Trophoblast cell (in vitro differentiated cells and primary cell): Measurements from ENCODE around the gene ARHGAP4.

ENCODE experiments used
- DNase-seq, 2 donors: peaks; one replicate each; pipeline ENCODE4 v3.0.0-alpha.2; 2016
- H2AFZ ChIP-seq: 2 replicates; pipeline ENCODE4 v1.6.1; 2013; ENCODE audit warnings: low read length, moderate library complexity, mild to moderate bottlenecking; ENCODE audit not compliant: insufficient read depth, poor library complexity
- H2AK5ac ChIP-seq: 2 replicates; pipeline ENCODE4 v1.6.1; 2013; ENCODE audit warnings: mild to moderate bottlenecking, low read length
- H2BK120ac ChIP-seq: 2 replicates; pipeline ENCODE4 v1.6.1; 2013; ENCODE audit warnings: low read length, mild to moderate bottlenecking, moderate library complexity; ENCODE audit not compliant: insufficient read depth, poor library complexity
- H2BK12ac ChIP-seq: 2 replicates; pipeline ENCODE4 v1.6.1; 2013; ENCODE audit warnings: mild to moderate bottlenecking, low read length, moderate library complexity
- H2BK5ac ChIP-seq: 2 replicates; pipeline ENCODE4 v1.6.1; 2013; ENCODE audit warnings: low read length, low read depth, moderate library complexity, mild to moderate bottlenecking; ENCODE audit not compliant: poor library complexity
- H3K14ac ChIP-seq: 2 replicates; pipeline ENCODE4 v1.6.1; 2013; ENCODE audit warnings: mild to moderate bottlenecking, low read length
- H3K18ac ChIP-seq: 2 replicates; pipeline ENCODE4 v1.6.1; 2013; ENCODE audit warnings: mild to moderate bottlenecking, low read length
- H3K23ac ChIP-seq: 2 replicates; pipeline ENCODE4 v1.6.1; 2013; ENCODE audit warnings: low read length
- H3K27ac ChIP-seq: 2 replicates; pipeline ENCODE4 v1.5.1; 2013; ENCODE audit warnings: low read depth, mild to moderate bottlenecking, inconsistent platforms, low read length, moderate library complexity
- H3K27me3 ChIP-seq: 2 replicates; pipeline ENCODE4 v1.6.1; 2013; ENCODE audit warnings: inconsistent platforms, mild to moderate bottlenecking, low read length, moderate library complexity; ENCODE audit not compliant: insufficient read depth
- H3K36me3 ChIP-seq, 2 experiments: 1 replicate in 1 of 2; 2 replicates in 1 of 2; pipeline ENCODE4 v1.6.1; 2013; ENCODE audit warnings: low read length in 2 of 2, mild to moderate bottlenecking in 2 of 2, moderate library complexity in 1 of 2; ENCODE audit not compliant: insufficient read depth in 2 of 2, control insufficient read depth in 1 of 2
- H3K4ac ChIP-seq: 2 replicates; pipeline ENCODE4 v1.6.1; 2013; ENCODE audit warnings: low read depth, mild to moderate bottlenecking, low read length, moderate library complexity
- H3K4me1 ChIP-seq, 2 experiments: 1 replicate in 1 of 2; 2 replicates in 1 of 2; pipeline ENCODE4 v1.6.1; 2013; ENCODE audit warnings: low read length in 2 of 2, mild to moderate bottlenecking in 2 of 2, moderate library complexity in 1 of 2; ENCODE audit not compliant: insufficient read depth in 2 of 2, control insufficient read depth in 1 of 2
- H3K4me2 ChIP-seq: 2 replicates; pipeline ENCODE4 v1.6.1; 2013; ENCODE audit warnings: inconsistent platforms, mild to moderate bottlenecking, low read length, moderate library complexity
- H3K4me3 ChIP-seq: 2 replicates; pipeline ENCODE4 v1.5.1; 2013; ENCODE audit warnings: mild to moderate bottlenecking, low read depth, low read length, inconsistent platforms
- H3K79me1 ChIP-seq: one replicate; pipeline ENCODE4 v1.6.1; 2013; ENCODE audit warnings: low read length
- H3K79me2 ChIP-seq: 2 replicates; pipeline ENCODE4 v1.6.1; 2013; ENCODE audit warnings: low read length, mild to moderate bottlenecking; ENCODE audit not compliant: control insufficient read depth, insufficient read depth, poor library complexity
- H3K9ac ChIP-seq: 2 replicates; pipeline ENCODE4 v1.6.1; 2013; ENCODE audit warnings: mild to moderate bottlenecking, low read length
- H3K9me3 ChIP-seq: 2 replicates; pipeline ENCODE4 v1.6.1; 2013; ENCODE audit warnings: low read depth, mild to moderate bottlenecking, control low read depth, inconsistent platforms, low read length; ENCODE audit not compliant: insufficient read depth
- H4K12ac ChIP-seq: 2 replicates; pipeline ENCODE4 v1.6.1; 2013; ENCODE audit warnings: low read depth, mild to moderate bottlenecking, low read length, moderate library complexity
- H4K8ac ChIP-seq: 2 replicates; pipeline ENCODE4 v1.6.1; 2013; ENCODE audit warnings: low read depth, mild to moderate bottlenecking, low read length, moderate library complexity
- H4K91ac ChIP-seq: one replicate; pipeline ENCODE4 v1.6.1; 2013; ENCODE audit warnings: low read depth, mild to moderate bottlenecking, low read length, moderate library complexity
- WGBS: extraction: QIAGEN DNeasy Blood & Tissue Kit; methylation state at CpG from one replicate; pipeline ENCODE4 v1.1.7; 2013; ENCODE audit warnings: missing lambda C conversion rate; ENCODE audit not compliant: insufficient read length, insufficient coverage; ENCODE audit errors: extremely low coverage; 5-methylcytosine and 5-hydroxymethylcytosine counted together

Gene ARHGAP4

GRCh38 chrX:153882086-153882498, 44.0 kb downstream of the ARHGAP4 start:
- H3K23ac ChIP-seq = no peak overlapping the region
- no peak overlapping the region for H3K4ac ChIP-seq
- H3K4me2 ChIP-seq = peak overlapping the region; percentile 27
- WGBS = no CpG with 5 or more reads among the region's 8 CpGs
- H3K79me2 ChIP-seq = no peaks in the 10 kb centered on the region
- no peak overlapping the region for H3K14ac ChIP-seq
- no peak for DNase-seq
- no peak overlapping the region for H3K27ac ChIP-seq
- no peak overlapping the region for H2AFZ ChIP-seq
- no peak overlapping the region for H4K12ac ChIP-seq
- H2BK12ac ChIP-seq = no peak overlapping the region
- H2AK5ac ChIP-seq = no peak overlapping the region
- H4K91ac ChIP-seq = no peak overlapping the region
- no peak overlapping the region for H3K4me3 ChIP-seq
- H4K8ac ChIP-seq = no peak overlapping the region
- H3K79me1 ChIP-seq = peaks cover 5% of the 10 kb centered on the region
- H2BK120ac ChIP-seq = no peak overlapping the region
- H3K27me3 ChIP-seq = no peaks in the 10 kb centered on the region
- no peak overlapping the region for H3K18ac ChIP-seq
- no peak overlapping the region for H2BK5ac ChIP-seq
- H3K4me1 ChIP-seq = peaks cover 15 to 34% of the 10 kb centered on the region in 2 experiments
- no peaks in the 10 kb centered on the region for H3K9me3 ChIP-seq
- no peak overlapping the region for H3K9ac ChIP-seq
- no peaks in the 10 kb centered on the region for H3K36me3 ChIP-seq

DNA sequence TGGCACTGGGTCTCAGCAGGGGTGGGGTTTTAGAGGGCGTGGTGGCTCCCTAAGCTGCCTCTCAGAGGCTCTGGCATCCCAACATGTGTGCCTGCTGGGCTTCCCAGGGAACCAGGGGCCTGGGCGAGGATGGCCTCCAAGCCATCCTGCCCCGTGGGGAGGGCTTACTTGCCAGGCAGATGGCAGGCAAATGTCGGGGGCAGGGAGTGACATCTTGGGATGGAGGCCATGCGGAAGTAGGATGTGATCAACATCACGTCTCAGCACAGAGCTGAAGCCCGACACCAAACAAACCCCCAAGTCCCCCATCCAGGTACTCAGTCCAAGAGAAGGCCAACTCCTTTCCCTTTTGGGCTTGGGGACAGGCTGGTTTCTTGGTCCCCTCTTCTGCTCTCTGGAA, 44.8 kb downstream of the ARHGAP4 start:
- Histone ChIP-seq H3K18ac (no peak overlapping the region), H4K91ac (no peak overlapping the region), H3K9ac (no peak overlapping the region), H3K36me3 (no peaks in the 10 kb centered on the region), H2BK5ac (no peak overlapping the region), H3K27me3 (no peaks in the 10 kb centered on the region), H3K4ac (no peak overlapping the region), H2BK120ac (no peak overlapping the region), H3K23ac (no peak overlapping the region), H3K14ac (no peak overlapping the region), H3K4me3 (no peak overlapping the region), H3K27ac (no peak overlapping the region), H4K12ac (no peak overlapping the region), H4K8ac (no peak overlapping the region), H2BK12ac (no peak overlapping the region), H3K9me3 (no peaks in the 10 kb centered on the region), H3K79me2 (no peaks in the 10 kb centered on the region), H3K4me1 (peaks cover 8 to 26% of the 10 kb centered on the region in 2 experiments), H2AFZ (no peak overlapping the region), H3K79me1 (peaks cover 1% of the 10 kb centered on the region), H2AK5ac (no peak overlapping the region), H3K4me2 (no peak overlapping the region)
- no peak for DNase-seq
- WGBS = no CpG with 5 or more reads among the region's 7 CpGs

GRCh38 chrX:153880440-153880815, 45.6 kb downstream of the ARHGAP4 start:
- H3K79me1 ChIP-seq = no peaks in the 10 kb centered on the region

GRCh38 chrX:153879741-153880439, 46.2 kb downstream of the ARHGAP4 start:
- no CpG with 5 or more reads among the region's 12 CpGs for WGBS

More at GRCh38 chrX:153880440-153880815, 45.6 kb downstream of the ARHGAP4 start:
- Histone ChIP-seq H3K9ac (no peak overlapping the region), H2BK12ac (no peak overlapping the region), H4K8ac (no peak overlapping the region), H3K36me3 (no peaks in the 10 kb centered on the region), H3K23ac (no peak overlapping the region), H2BK5ac (no peak overlapping the region), H3K27me3 (no peaks in the 10 kb centered on the region), H2AFZ (no peak overlapping the region), H3K4me2 (no peak overlapping the region), H4K12ac (no peak overlapping the region), H4K91ac (no peak overlapping the region), H3K18ac (no peak overlapping the region), H3K14ac (no peak overlapping the region), H3K4me3 (no peak overlapping the region), H3K9me3 (no peaks in the 10 kb centered on the region), H2BK120ac (no peak overlapping the region), H2AK5ac (no peak overlapping the region), H3K4me1 (peaks cover 7 to 24% of the 10 kb centered on the region in 2 experiments), H3K27ac (no peak overlapping the region), H3K4ac (no peak overlapping the region), H3K79me2 (no peaks in the 10 kb centered on the region)
- no peak for DNase-seq
- WGBS = no CpG with 5 or more reads among the region's 6 CpGs

More at GRCh38 chrX:153879741-153880439, 46.2 kb downstream of the ARHGAP4 start:
- Histone ChIP-seq H3K4ac (no peak overlapping the region), H2AK5ac (no peak overlapping the region), H3K79me1 (no peaks in the 10 kb centered on the region), H4K91ac (no peak overlapping the region), H3K23ac (no peak overlapping the region), H3K4me2 (no peak overlapping the region), H4K12ac (no peak overlapping the region), H3K14ac (no peak overlapping the region), H3K27me3 (no peaks in the 10 kb centered on the region), H3K9ac (no peak overlapping the region), H3K9me3 (no peaks in the 10 kb centered on the region), H3K4me3 (no peak overlapping the region), H2BK120ac (no peak overlapping the region), H2BK12ac (no peak overlapping the region), H3K79me2 (no peaks in the 10 kb centered on the region), H3K36me3 (no peaks in the 10 kb centered on the region), H2AFZ (no peak overlapping the region), H3K18ac (no peak overlapping the region), H2BK5ac (no peak overlapping the region), H3K4me1 (peaks cover 7 to 24% of the 10 kb centered on the region in 2 experiments), H3K27ac (no peak overlapping the region), H4K8ac (no peak overlapping the region)
- no peak for DNase-seq
